Effector memory CD8-positive, alpha-beta T cell (primary cell): ENCODE measurements around the gene MT2A.
"Not testable (repeated sequence)": the region's sequence is repeated elsewhere in the genome, so short reads cannot be mapped to it uniquely, and the experiment has no call there.

Source experiments
- ATAC-seq: fragments of 150-1000 bp; cut with Tn5 transposase; replicated peaks from 2 replicates; pipeline ENCODE4 v1.10.0; 2021; ENCODE audit warnings: mild to moderate bottlenecking, moderate library complexity
- DNase-seq, 3 experiments: peaks; one replicate each; pipeline ENCODE4 v3.0.0; 2021
- H3K27ac Mint-ChIP-seq, 2 donors: one replicate each; pipeline ENCODE4 v1.8.0; 2022; ENCODE audit warnings: mild to moderate bottlenecking in 2 of 2, mixed read lengths in 2 of 2, moderate library complexity in 2 of 2
- H3K27me3 Mint-ChIP-seq, 2 donors: one replicate each; pipeline ENCODE4 v1.8.0; 2022; ENCODE audit warnings: mixed read lengths in 2 of 2
- H3K36me3 Mint-ChIP-seq: one replicate; pipeline ENCODE4 v1.8.0; 2022; ENCODE audit warnings: mild to moderate bottlenecking, moderate library complexity, mixed read lengths; ENCODE audit not compliant: insufficient read depth
- H3K4me1 Mint-ChIP-seq, 2 donors: one replicate each; pipeline ENCODE4 v1.8.0; 2022; ENCODE audit warnings: low read depth in 2 of 2, mixed read lengths in 2 of 2
- H3K4me3 Mint-ChIP-seq, 2 donors: one replicate each; pipeline ENCODE4 v1.8.0; 2022; ENCODE audit warnings: mild to moderate bottlenecking in 2 of 2, mixed read lengths in 2 of 2, moderate library complexity in 2 of 2
- H3K9me3 Mint-ChIP-seq, 2 donors: one replicate each; pipeline ENCODE4 v1.8.0; 2022; ENCODE audit warnings: mixed read lengths in 2 of 2
- total RNA-seq, 9 experiments: gene quantifications; one replicate each; lab custom pipeline; 2026; lab: John Stamatoyannopoulos, UW

Gene MT2A
- total RNA-seq, result 1.4 to 60.8 (median 10.9) reads per million in 9 experiments

DNA sequence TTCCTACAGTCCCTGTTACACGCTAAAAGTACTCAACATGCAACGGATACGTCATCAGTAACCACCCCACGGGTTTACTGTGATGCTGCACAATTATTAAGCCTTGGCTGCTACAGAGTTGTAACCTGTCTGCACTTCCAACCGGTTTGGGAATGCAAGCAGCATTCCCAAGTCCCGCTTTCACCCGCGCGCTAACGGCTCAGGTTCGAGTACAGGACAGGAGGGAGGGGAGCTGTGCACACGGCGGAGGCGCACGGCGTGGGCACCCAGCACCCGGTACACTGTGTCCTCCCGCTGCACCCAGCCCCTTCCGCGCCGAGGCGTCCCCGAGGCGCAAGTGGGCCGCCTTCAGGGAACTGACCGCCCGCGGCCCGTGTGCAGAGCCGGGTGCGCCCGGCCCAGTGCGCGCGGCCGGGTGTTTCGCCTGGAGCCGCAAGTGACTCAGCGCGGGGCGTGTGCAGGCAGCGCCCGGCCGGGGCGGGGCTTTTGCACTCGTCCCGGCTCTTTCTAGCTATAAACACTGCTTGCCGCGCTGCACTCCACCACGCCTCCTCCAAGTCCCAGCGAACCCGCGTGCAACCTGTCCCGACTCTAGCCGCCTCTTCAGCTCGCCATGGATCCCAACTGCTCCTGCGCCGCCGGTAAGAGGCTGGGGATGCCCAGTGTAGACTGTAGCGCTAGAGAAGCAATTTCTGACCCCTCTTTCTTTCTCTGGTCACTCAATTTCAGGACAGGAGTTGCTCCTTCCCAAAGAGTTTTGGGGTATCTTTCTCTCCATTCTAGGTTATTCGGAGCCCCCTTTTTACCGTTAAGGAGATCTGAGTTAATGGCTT, at the start of gene MT2A:
TSS of gene MT2A (plus strand) at position 542 of the 833 bp plus-strand sequence. CDS start at position 614, 72 bp downstream.
- peaks cover 29 to 44% of the 10 kb centered on the region in 2 donors for H3K4me1 Mint-ChIP-seq
- no peaks in the 10 kb centered on the region for H3K36me3 Mint-ChIP-seq
- peaks cover 0 to 2% of the 10 kb centered on the region in 2 donors for H3K9me3 Mint-ChIP-seq
- H3K27ac Mint-ChIP-seq, result peak within 1 kb of the TSS; percentile 90 to 99
- peak; percentile 88 for ATAC-seq
- no peaks in the 10 kb centered on the region for H3K27me3 Mint-ChIP-seq
- peak within 1 kb of the TSS; percentile 88 to 98 for H3K4me3 Mint-ChIP-seq
- peak; percentile 79 to 83 (median 81) for DNase-seq

DNA sequence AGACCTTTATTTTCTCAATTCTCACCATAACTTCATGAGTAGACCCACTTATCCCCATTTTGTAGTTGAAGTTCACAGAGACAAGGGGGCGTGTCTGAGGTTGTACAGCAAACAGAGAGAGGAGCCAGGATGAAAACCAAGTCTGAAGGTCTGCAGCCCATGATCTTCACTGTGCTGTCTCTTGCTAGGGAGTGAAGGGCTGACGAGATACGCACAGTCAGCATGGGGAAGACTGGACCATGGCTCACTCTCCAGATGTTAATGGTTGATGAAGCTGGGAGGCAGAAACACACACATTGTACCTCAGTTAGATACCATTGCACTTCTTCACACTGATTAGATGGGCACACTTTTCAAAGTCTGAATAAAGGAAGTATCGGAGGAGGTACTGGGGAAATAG, 49.3 kb upstream of the MT2A start:
- Mint-ChIP-seq H3K9me3 (no peaks in the 10 kb centered on the region), H3K36me3 (no peaks in the 10 kb centered on the region), H3K27ac (no peak overlapping the region), H3K27me3 (peaks cover 56 to 57% of the 10 kb centered on the region in 2 donors), H3K4me3 (no peak overlapping the region), H3K4me1 (no peaks in the 10 kb centered on the region)
- ATAC-seq, result no peak
- DNase-seq, result no peak

DNA sequence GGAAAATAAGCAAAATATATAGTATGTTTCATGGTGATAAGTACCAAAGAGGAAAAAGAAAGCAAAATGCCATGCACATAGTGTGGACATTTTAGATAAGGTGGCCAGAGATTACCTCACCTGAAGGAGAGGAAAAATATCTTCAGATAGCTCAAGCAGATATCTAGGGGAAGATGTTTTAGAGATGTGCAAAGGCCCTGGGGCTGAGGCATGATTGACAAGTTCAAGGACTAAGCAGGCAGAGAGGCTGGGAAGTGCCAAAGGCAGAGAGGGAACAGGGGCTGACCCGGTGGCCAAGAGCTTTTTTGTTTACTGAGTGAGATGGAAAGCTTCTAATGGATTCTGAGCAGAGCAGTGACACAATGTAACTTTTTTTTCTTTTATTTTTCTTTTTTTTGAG, 47.9 kb upstream of the MT2A start:
- DNase-seq (no peak), ATAC-seq (no peak)
- no peak overlapping the region for H3K27ac Mint-ChIP-seq
- H3K36me3 Mint-ChIP-seq, result no peaks in the 10 kb centered on the region
- peaks cover 44 to 45% of the 10 kb centered on the region in 2 donors for H3K27me3 Mint-ChIP-seq
- H3K4me3 Mint-ChIP-seq, result no peak overlapping the region
- H3K9me3 Mint-ChIP-seq, result no peaks in the 10 kb centered on the region
- no peaks in the 10 kb centered on the region for H3K4me1 Mint-ChIP-seq

DNA sequence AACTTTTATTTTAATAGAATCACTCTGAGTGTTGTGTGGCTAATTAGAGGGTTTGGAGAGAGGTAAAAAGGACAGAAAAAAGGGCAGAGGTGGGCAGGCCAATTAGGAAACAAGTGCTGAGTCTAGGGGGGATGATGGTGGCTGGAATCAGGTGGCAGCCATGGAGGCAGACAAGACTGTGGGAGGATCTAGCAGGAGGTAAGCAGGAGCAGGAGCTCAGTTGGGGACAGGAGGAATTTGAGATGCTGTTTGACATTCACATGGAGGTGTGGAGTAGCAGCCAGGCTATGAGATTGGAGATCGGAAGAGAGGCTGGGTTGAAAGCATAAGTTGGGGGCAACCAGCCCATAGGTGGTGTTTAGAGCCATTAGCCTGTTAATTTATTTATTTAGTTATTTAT, 47.3 kb upstream of the MT2A start:
- Mint-ChIP-seq H3K4me3 (no peak overlapping the region), H3K36me3 (no peaks in the 10 kb centered on the region), H3K4me1 (no peaks in the 10 kb centered on the region), H3K27ac (no peak overlapping the region), H3K9me3 (no peaks in the 10 kb centered on the region), H3K27me3 (peaks cover 41 to 45% of the 10 kb centered on the region in 2 donors)
- no peak for ATAC-seq
- DNase-seq, result no peak

DNA sequence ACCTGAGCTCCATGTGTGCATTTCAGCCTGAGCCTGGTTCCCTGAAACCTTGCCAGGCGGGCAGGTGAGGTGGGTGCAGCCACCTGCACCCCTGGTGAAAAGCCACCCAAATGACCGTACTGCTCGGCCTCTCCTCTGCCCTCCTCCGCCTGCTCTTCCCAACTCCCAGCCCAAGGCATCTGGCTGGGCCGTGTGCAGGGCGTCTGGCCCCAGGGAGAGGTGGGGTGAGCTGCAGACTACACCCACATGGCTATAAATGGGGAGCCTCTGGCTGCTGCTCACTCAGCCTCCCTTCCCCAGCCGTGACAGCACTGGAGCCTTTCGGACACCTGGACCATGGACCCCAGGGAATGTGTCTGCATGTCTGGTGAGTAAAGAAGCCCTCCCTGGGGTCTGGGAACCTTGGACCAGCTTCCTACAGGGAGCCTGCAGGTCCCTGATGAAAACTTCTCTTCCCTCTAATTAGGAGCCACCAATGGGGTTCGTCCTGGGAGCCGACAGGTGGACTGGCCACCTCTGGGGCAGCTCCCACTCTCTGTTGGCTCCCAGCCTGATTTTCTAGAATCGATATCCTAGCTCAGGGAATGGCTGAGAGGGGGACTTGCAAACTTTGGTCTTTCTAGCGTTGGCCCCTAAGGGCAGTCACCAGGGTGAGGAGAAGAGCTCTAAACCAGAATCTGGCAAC, 43.4 kb upstream of the MT2A start, which contains the start of gene MT4:
TSS of gene MT4 (plus strand) at position 281 of the 685 bp plus-strand sequence. CDS start at position 337, 56 bp downstream.
- H3K27ac Mint-ChIP-seq, result peak within 1 kb of the TSS in 1 of 2 donors; percentile 42
- peaks cover 0 to 4% of the 10 kb centered on the region in 2 donors for H3K4me1 Mint-ChIP-seq
- H3K27me3 Mint-ChIP-seq, result peaks cover 14 to 35% of the 10 kb centered on the region in 2 donors
- no peak within 1 kb of the TSS for H3K4me3 Mint-ChIP-seq
- H3K9me3 Mint-ChIP-seq, result no peaks in the 10 kb centered on the region
- DNase-seq, result no peak
- no peak for ATAC-seq
- no peaks in the 10 kb centered on the region for H3K36me3 Mint-ChIP-seq

DNA sequence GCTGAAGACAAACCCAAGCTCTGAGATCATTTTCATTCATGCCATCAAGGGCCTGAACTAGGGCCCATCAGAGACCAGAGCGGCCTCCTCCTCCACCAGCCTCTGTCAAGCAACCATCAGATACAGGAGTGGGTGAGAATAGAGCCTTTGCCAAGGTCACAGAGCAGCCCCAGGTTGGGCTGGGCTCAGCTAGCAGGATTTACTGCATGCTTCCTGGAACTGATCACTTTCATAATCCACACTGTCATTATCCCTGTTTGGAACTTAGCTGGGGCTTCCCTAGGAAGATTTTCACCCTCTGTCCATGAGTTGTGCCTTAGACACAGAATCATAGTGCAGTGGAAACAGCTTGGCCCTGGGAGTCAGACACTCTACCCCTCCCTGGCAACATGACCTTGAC, 38.4 kb upstream of the MT2A start:
- Mint-ChIP-seq H3K4me1 (peaks cover 0 to 4% of the 10 kb centered on the region in 2 donors), H3K4me3 (no peak overlapping the region), H3K36me3 (no peaks in the 10 kb centered on the region), H3K27me3 (peaks cover 0 to 18% of the 10 kb centered on the region in 2 donors), H3K27ac (peak overlapping the region in 1 of 2 donors; percentile 20), H3K9me3 (no peaks in the 10 kb centered on the region)
- no peak for ATAC-seq
- no peak for DNase-seq

DNA sequence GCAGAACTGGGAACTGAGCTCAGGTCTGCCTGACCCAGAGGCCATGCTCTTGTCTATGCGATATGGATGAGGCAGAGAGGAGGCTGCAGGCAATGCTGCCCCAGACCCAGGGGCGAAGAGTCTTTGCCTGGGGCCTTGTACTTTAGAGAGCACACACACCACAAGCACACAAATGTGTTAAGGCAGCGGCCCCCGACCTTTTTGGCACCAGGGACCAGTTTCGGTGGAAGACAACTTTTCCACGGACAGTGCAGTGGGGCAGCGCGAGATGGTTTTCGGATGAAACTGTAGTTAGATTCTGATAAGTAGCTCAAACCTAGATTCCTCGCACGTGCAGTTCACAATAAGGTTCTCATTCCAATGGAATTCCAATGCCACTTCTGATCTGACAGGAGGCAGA, 36.9 kb upstream of the MT2A start:
- DNase-seq, result no peak
- no peak overlapping the region for H3K27ac Mint-ChIP-seq
- H3K4me3 Mint-ChIP-seq, result no peak overlapping the region
- no peaks in the 10 kb centered on the region for H3K36me3 Mint-ChIP-seq
- H3K9me3 Mint-ChIP-seq, result no peaks in the 10 kb centered on the region
- peaks cover 0 to under 1% of the 10 kb centered on the region in 2 donors for H3K4me1 Mint-ChIP-seq
- ATAC-seq, result no peak
- H3K27me3 Mint-ChIP-seq, result peaks cover 0 to 6% of the 10 kb centered on the region in 2 donors

DNA sequence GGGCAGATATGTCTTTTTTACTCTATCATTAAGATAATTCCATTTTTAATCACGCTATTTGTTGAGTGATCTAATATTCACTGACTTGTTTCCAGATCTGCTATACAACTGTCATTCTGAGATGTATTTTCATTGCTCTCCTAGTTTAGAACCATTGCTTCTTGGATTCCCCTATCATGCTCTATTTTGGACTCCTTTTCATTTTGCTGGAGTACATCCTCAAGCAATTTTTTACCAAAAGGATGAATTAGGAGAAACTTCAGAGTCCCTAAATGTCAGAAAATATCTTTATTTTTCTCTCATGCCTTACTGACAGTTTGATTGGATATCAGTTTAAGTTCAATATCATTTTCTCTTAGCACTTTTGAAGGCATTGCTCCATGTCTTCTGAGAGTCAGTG, 33.8 kb upstream of the MT2A start:
- no peak overlapping the region for H3K4me3 Mint-ChIP-seq

DNA sequence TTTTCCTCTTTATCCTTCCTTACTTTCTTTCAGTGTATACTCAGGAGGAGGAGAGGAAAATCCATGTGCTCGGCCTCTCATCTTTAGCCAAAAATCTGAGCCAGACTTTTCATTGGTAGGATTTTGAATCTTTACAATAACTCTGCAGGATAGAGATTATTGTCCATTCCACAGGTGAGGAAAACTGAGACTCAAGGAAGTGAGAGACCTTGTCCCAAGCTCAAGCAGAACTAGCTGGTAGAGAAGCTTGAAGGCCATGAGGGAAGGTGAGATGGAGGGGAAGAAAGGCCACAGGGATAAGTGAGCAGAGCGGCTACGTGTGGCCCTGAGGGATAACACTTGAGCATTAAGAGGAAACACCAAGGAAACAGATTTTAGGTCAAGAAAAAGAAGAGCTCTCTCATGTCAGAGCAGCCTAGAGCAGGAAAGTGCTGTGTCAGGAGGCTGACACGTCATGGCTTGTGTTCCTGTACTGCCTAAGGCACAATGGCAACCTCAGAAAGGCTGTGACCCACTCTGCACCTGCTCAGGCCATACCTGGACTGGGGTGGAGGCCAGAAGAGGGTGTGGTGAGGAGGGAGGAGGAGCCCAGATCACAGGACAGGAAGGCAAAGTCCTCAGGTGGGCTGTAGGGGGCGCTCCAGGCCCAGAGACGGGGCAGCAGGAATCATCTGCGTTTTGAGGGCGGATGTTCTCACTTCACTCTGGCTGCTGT, 31.6 kb upstream of the MT2A start:
- Mint-ChIP-seq H3K36me3 (no peaks in the 10 kb centered on the region), H3K4me1 (peaks cover 0 to 4% of the 10 kb centered on the region in 2 donors), H3K4me3 (no peak overlapping the region), H3K9me3 (no peaks in the 10 kb centered on the region), H3K27ac (no peak overlapping the region), H3K27me3 (peaks cover 0 to 16% of the 10 kb centered on the region in 2 donors)
- peak; percentile 82 to 87 (median 83) for DNase-seq
- peak; percentile 99 for ATAC-seq

More for the DNA sequence above, 33.8 kb upstream of the MT2A start:
- Mint-ChIP-seq H3K27me3 (no peaks in the 10 kb centered on the region), H3K4me1 (peaks cover 0 to 4% of the 10 kb centered on the region in 2 donors), H3K27ac (no peak overlapping the region), H3K36me3 (no peaks in the 10 kb centered on the region), H3K9me3 (no peaks in the 10 kb centered on the region)
- DNase-seq (no peak), ATAC-seq (no peak)

DNA sequence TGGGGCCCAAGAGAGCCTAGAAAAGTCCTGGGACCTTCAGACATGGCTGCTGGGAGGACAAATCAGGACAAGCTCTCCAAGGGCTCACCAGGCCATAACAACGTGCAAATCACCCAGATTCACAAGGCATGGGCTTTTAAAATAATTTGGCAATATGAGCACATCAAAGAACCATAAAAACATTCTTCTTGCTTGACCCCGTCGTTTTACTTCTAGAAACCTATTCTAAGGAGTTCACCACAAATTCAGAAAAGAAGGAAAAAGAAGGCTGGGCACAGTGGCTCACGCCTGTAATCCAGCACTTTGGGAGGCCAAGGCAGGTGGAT, 31.1 kb upstream of the MT2A start:
- DNase-seq (no peak), ATAC-seq (no peak)
- Mint-ChIP-seq H3K4me1 (peaks cover 0 to 5% of the 10 kb centered on the region in 2 donors), H3K9me3 (no peaks in the 10 kb centered on the region), H3K27ac (no peak overlapping the region), H3K36me3 (no peaks in the 10 kb centered on the region), H3K4me3 (no peak overlapping the region), H3K27me3 (peaks cover 0 to 21% of the 10 kb centered on the region in 2 donors)

DNA sequence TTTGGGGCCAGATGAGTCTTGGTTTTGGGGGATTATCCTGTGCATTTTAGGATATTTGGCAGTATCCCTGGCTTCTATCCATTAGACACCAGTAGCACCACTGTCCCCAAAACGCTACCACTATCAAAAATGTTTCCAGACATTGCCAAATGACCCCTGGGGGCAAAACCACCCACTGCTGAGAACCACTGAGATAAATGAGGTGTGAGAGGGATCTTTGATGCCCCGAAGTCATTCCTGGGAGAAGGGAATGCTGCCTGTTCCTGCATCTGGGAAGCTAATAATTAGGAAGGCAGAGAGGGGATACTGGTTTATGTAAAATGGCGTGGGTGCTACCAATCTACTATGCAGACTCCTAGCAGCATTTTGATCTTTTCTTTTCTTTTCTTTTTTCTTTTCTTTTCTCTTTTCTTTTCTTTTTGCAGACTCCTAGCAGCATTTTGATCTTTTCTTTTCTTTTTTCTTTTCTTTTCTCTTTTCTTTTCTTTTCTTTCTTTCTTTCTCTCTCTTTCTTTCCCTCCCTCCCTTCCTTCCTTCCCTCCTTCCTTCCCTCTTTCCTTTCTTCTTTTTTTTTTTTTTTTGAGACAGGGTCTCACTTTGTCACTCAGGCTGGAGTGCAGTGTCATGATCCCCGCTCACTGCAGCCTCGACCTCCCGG, 27.9 kb upstream of the MT2A start:
- no peak for DNase-seq
- Mint-ChIP-seq H3K27me3 (peaks cover 7 to 50% of the 10 kb centered on the region in 2 donors), H3K9me3 (no peaks in the 10 kb centered on the region), H3K36me3 (no peaks in the 10 kb centered on the region), H3K27ac (no peak overlapping the region), H3K4me3 (no peak overlapping the region), H3K4me1 (peaks cover 0 to 6% of the 10 kb centered on the region in 2 donors)
- no peak for ATAC-seq

DNA sequence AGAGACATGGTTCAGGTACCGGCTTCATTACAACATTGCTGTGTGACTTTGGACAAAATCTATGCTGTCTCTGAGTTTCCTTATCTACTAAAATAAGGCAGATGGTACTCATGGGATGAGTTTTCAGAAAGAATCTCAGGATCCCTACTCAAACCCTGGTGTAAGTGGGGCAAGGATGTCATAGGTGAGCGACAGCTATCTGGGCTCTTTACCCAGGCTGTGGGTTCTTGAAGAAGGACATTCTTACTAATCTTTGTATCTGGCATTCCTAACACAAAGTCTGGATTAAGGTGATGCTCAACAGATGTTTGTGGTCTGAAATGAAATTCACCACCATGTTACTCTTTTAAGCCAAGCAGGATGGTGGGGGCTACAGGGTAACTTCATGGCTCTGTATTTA, 25.5 kb upstream of the MT2A start:
- H3K9me3 Mint-ChIP-seq, ATAC-seq, H3K4me1 Mint-ChIP-seq, H3K36me3 Mint-ChIP-seq, H3K27ac Mint-ChIP-seq, DNase-seq, H3K4me3 Mint-ChIP-seq: not testable (repeated sequence)
- H3K27me3 Mint-ChIP-seq, result peaks cover 23 to 73% of the 10 kb centered on the region in 2 donors
